H1 (cell line): Measurements from ENCODE around the gene SLC25A20. TPM values are rescaled to one million over a fixed set of nuclear protein-coding genes. Genes with fewer than 3 reads are reported as not detected.

ENCODE experiments used
- ASH2L ChIP-seq: fragments of 200-600, 300-600 bp; sonication (generic); IDR thresholded peaks from one replicate; pipeline ENCODE4 v1.7.1; 2017; ENCODE audit warnings: low read length
- CBX8 ChIP-seq: fragments of 300-800, 300-1000 bp; sonication (generic); IDR thresholded peaks from 2 replicates; pipeline ENCODE4 v1.7.1; 2016; ENCODE audit warnings: low read depth, low read length, borderline replicate concordance
- EP300 ChIP-seq, 2 experiments: IDR thresholded peaks; 1 replicate in 1 of 2; 2 replicates in 1 of 2; pipeline ENCODE4 v1.6.1; 2011 to 2012; ENCODE audit warnings: low read depth in 2 of 2, low read length in 2 of 2, mild to moderate bottlenecking in 2 of 2, borderline replicate concordance in 1 of 2, inconsistent platforms in 1 of 2, moderate library complexity in 1 of 2
- SAP30 ChIP-seq: fragments of 300-600 bp; sonication (generic); IDR thresholded peaks from 2 replicates; pipeline ENCODE4 v1.7.1; 2012; ENCODE audit warnings: low read length, moderate library complexity, mild to moderate bottlenecking, inconsistent platforms; ENCODE audit not compliant: insufficient read depth, insufficient replicate concordance
- SP2 ChIP-seq: IDR thresholded peaks from 2 replicates; pipeline ENCODE4 v1.6.1; 2012; ENCODE audit warnings: mild to moderate bottlenecking, low read length, inconsistent platforms
- polyA plus RNA-seq, 7 experiments: library from polyadenylated mRNA; depleted of rRNA in 3 of 7; stranded (reverse) in 5 of 7; unstranded in 2 of 7; fragments of >200 nt in 5 of 7; fragments of 200-250 nt in 2 of 7; gene quantifications; 1 replicate in 5 of 7; 2 replicates in 1 of 7; 4 replicates in 1 of 7; pipeline versions ENCODE4 v1.2.1 to v1.2.3, GENCODE V29; 2011 to 2013; ENCODE audit warnings: missing spikeins in 2 of 7, mixed read lengths in 2 of 7
- total RNA-seq: library from RNA; stranded (reverse); fragmentation: NEBNext Ultra II Directional; extraction: Animal tissue kit (Norgen Biotek cat#: 25700); gene quantifications from 2 replicates; pipeline ENCODE4 v1.2.1, GENCODE V29; 2021
- TF ChIP-seq, protein P1 (sequence below): fragments of 300-600 bp; sonication (generic); IDR thresholded peaks from 2 replicates; pipeline ENCODE4 v1.7.1; 2012; ENCODE audit warnings: low read length, moderate library complexity, mild to moderate bottlenecking, inconsistent platforms; ENCODE audit not compliant: insufficient replicate concordance

SLC25A20 gene
- total and polyA plus RNA-seq, 2 of the 8 experiments (the other 6 are each of a cell fraction or from before 2014, with no cell fraction given): 3.8 to 4.0 TPM

DNA sequence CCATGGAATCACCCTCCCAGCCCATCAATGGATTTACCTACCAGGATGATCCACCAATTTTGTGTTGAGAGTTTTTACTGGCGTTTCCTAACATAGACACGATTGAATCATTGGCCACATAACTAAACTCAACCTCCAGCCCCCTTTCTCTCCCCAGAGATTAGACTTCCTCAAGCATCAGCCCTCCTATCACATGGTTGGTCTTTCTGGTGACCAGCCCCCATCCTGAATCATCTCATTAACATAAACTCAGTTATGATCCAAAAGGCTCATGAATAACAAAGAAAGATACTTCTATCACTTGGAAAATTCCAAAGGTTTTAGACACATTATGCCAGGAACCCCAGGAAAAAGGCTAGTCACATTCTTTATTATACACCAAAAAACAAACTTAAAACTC, 72.2 kb downstream of the SLC25A20 start (continued):
- TF ChIP-seq, protein P1, sequence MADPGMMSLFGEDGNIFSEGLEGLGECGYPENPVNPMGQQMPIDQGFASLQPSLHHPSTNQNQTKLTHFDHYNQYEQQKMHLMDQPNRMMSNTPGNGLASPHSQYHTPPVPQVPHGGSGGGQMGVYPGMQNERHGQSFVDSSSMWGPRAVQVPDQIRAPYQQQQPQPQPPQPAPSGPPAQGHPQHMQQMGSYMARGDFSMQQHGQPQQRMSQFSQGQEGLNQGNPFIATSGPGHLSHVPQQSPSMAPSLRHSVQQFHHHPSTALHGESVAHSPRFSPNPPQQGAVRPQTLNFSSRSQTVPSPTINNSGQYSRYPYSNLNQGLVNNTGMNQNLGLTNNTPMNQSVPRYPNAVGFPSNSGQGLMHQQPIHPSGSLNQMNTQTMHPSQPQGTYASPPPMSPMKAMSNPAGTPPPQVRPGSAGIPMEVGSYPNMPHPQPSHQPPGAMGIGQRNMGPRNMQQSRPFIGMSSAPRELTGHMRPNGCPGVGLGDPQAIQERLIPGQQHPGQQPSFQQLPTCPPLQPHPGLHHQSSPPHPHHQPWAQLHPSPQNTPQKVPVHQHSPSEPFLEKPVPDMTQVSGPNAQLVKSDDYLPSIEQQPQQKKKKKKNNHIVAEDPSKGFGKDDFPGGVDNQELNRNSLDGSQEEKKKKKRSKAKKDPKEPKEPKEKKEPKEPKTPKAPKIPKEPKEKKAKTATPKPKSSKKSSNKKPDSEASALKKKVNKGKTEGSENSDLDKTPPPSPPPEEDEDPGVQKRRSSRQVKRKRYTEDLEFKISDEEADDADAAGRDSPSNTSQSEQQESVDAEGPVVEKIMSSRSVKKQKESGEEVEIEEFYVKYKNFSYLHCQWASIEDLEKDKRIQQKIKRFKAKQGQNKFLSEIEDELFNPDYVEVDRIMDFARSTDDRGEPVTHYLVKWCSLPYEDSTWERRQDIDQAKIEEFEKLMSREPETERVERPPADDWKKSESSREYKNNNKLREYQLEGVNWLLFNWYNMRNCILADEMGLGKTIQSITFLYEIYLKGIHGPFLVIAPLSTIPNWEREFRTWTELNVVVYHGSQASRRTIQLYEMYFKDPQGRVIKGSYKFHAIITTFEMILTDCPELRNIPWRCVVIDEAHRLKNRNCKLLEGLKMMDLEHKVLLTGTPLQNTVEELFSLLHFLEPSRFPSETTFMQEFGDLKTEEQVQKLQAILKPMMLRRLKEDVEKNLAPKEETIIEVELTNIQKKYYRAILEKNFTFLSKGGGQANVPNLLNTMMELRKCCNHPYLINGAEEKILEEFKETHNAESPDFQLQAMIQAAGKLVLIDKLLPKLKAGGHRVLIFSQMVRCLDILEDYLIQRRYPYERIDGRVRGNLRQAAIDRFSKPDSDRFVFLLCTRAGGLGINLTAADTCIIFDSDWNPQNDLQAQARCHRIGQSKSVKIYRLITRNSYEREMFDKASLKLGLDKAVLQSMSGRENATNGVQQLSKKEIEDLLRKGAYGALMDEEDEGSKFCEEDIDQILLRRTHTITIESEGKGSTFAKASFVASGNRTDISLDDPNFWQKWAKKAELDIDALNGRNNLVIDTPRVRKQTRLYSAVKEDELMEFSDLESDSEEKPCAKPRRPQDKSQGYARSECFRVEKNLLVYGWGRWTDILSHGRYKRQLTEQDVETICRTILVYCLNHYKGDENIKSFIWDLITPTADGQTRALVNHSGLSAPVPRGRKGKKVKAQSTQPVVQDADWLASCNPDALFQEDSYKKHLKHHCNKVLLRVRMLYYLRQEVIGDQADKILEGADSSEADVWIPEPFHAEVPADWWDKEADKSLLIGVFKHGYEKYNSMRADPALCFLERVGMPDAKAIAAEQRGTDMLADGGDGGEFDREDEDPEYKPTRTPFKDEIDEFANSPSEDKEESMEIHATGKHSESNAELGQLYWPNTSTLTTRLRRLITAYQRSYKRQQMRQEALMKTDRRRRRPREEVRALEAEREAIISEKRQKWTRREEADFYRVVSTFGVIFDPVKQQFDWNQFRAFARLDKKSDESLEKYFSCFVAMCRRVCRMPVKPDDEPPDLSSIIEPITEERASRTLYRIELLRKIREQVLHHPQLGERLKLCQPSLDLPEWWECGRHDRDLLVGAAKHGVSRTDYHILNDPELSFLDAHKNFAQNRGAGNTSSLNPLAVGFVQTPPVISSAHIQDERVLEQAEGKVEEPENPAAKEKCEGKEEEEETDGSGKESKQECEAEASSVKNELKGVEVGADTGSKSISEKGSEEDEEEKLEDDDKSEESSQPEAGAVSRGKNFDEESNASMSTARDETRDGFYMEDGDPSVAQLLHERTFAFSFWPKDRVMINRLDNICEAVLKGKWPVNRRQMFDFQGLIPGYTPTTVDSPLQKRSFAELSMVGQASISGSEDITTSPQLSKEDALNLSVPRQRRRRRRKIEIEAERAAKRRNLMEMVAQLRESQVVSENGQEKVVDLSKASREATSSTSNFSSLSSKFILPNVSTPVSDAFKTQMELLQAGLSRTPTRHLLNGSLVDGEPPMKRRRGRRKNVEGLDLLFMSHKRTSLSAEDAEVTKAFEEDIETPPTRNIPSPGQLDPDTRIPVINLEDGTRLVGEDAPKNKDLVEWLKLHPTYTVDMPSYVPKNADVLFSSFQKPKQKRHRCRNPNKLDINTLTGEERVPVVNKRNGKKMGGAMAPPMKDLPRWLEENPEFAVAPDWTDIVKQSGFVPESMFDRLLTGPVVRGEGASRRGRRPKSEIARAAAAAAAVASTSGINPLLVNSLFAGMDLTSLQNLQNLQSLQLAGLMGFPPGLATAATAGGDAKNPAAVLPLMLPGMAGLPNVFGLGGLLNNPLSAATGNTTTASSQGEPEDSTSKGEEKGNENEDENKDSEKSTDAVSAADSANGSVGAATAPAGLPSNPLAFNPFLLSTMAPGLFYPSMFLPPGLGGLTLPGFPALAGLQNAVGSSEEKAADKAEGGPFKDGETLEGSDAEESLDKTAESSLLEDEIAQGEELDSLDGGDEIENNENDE: no peak
- TF ChIP-seq SAP30: no peak
- TF ChIP-seq CBX8: no peak
- TF ChIP-seq ASH2L: no peak
- no peak for TF ChIP-seq EP300 (IDR thresholded peaks at IDR 0.05; ENCODE audit: borderline replicate concordance in 1 of 2, low read depth in 2 of 2, low read length in 2 of 2)
- no peak for TF ChIP-seq SP2
